ENCODE measurements around the gene DLK1.

The DLK1 gene

DNA sequence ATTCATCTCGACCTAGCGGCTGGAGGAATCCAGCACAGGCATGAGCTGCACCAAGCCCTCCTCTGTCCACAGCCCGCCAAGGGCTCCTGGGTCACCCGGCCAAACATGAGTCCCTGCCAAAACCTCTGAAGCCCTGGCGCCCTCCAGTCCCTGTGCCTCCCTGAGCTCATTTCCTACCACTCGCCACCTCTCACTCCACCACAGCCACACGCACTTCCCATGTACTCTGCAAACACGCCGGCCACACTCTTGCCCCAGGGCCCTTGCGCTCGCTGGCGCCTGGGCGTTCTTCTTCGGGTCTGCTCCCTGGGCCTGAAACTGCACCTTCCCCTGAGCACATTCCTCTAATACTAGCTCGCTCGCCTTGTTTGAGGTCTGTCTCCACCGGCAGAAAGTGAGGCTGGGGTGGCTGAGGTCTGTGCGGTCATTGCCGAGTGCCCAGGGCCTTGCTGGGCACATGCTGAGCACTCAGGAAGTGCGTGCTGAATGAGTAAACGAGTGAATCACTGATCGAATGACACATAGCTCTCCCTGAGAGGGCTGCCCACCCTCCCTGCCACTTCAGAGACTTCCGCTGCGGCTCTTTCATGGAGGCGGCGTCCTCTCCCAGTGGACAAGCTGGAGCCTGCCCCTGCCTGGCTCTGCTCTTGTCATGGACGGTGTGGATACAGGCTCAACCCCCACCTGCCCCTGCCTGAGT lies 33.7 kb upstream of the DLK1 start:
- Histone ChIP-seq H3K36me3 (ENCODE audit: control insufficient read depth, insufficient read depth, low read length) (no peaks in the 10 kb centered on the region), H3K9me3 (ENCODE audit: control insufficient read depth, low read length) (no peaks in the 10 kb centered on the region), H3K4me3 (ENCODE audit: insufficient read depth, low read depth, low read length) (no peak overlapping the region), H3K27ac (ENCODE audit: insufficient read depth, low read depth, low read length, poor library complexity, severe bottlenecking) (no peak overlapping the region), H3K27me3 (ENCODE audit: control insufficient read depth, insufficient read depth, low read length, poor library complexity, severe bottlenecking) (no peaks in the 10 kb centered on the region), H3K4me1 (ENCODE audit: control insufficient read depth, insufficient read depth, low read length) (no peaks in the 10 kb centered on the region)
- WGBS, 2 experiments, result 83 to 85% methylated on average over 27 of the region's 27 CpGs

DNA sequence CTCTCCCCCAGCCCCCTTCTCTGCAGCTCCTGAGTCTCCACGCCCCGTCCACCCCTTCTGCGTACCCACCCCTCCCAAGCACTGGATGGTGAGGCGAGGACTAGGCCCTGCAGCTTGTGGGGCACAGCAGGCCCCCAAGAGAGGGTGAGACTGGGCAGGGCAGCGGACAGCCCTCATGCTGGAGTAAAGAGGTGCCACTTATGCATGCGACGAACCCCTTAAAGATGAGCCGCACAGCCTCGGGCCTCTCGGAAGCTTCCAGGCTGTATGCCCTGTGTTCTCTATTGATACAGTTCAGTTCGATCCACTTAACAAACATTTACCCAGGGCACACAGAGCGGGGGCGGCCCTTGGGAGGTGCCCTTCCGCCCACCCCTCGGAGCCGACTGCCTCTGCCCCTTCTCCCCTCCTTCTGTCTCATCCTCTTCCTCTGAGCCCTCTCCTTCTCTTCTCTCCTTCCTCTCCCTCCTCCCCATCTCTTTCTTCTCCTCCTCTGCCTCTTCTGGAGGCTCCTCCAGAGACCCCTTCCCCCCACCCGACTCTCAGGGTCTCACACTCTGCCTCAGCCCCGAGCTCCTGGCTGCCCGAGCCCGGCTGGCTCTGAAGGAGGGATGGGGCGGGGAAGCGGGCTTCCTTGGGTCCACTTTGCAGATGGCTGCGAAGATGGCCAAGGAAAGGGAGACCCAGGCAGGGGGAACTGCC lies 32.7 kb upstream of the DLK1 start:
- H3K36me3 ChIP-seq (ENCODE audit: control insufficient read depth, insufficient read depth, low read length), result no peaks in the 10 kb centered on the region
- no peaks in the 10 kb centered on the region for H3K4me1 ChIP-seq (ENCODE audit: control insufficient read depth, insufficient read depth, low read length)
- H3K27me3 ChIP-seq (ENCODE audit: control insufficient read depth, insufficient read depth, low read length, poor library complexity, severe bottlenecking), result no peaks in the 10 kb centered on the region
- H3K27ac ChIP-seq (ENCODE audit: insufficient read depth, low read depth, low read length, poor library complexity, severe bottlenecking), result no peak overlapping the region
- H3K4me3 ChIP-seq (ENCODE audit: insufficient read depth, low read depth, low read length), result no peak overlapping the region
- 90 to 95% methylated on average over 21 to 23 of the region's 23 CpGs for WGBS, 2 experiments
- no peaks in the 10 kb centered on the region for H3K9me3 ChIP-seq (ENCODE audit: control insufficient read depth, low read length)

GRCh38 chr14:100694579-100695422 lies 31.9 kb upstream of the DLK1 start:
- WGBS, 2 experiments, result 94 to 95% methylated on average over 17 of the region's 17 CpGs
- Histone ChIP-seq H3K4me1 (ENCODE audit: control insufficient read depth, insufficient read depth, low read length) (no peaks in the 10 kb centered on the region), H3K4me3 (ENCODE audit: insufficient read depth, low read depth, low read length) (no peak overlapping the region), H3K27ac (ENCODE audit: insufficient read depth, low read depth, low read length, poor library complexity, severe bottlenecking) (no peak overlapping the region), H3K27me3 (ENCODE audit: control insufficient read depth, insufficient read depth, low read length, poor library complexity, severe bottlenecking) (no peaks in the 10 kb centered on the region), H3K36me3 (ENCODE audit: control insufficient read depth, insufficient read depth, low read length) (no peaks in the 10 kb centered on the region), H3K9me3 (ENCODE audit: control insufficient read depth, low read length) (no peaks in the 10 kb centered on the region)

- Histone ChIP-seq H3K27ac (ENCODE audit: insufficient read depth, low read depth, low read length, poor library complexity, severe bottlenecking) (no peak overlapping the region), H3K4me1 (ENCODE audit: control insufficient read depth, insufficient read depth, low read length) (no peaks in the 10 kb centered on the region), H3K9me3 (ENCODE audit: control insufficient read depth, low read length) (no peaks in the 10 kb centered on the region), H3K36me3 (ENCODE audit: control insufficient read depth, insufficient read depth, low read length) (no peaks in the 10 kb centered on the region), H3K4me3 (ENCODE audit: insufficient read depth, low read depth, low read length) (no peak overlapping the region), H3K27me3 (ENCODE audit: control insufficient read depth, insufficient read depth, low read length, poor library complexity, severe bottlenecking) (no peaks in the 10 kb centered on the region)
- 82 to 84% methylated on average over 13 of the region's 13 CpGs for whole genome bisulfite sequencing, 2 experiments
Measured at GRCh38 chr14:100695423-100695738, 31.3 kb upstream of the DLK1 start.

- H3K4me3 ChIP-seq (ENCODE audit: insufficient read depth, low read depth, low read length), result no peak overlapping the region
- H3K36me3 ChIP-seq (ENCODE audit: control insufficient read depth, insufficient read depth, low read length), result no peaks in the 10 kb centered on the region
- H3K9me3 ChIP-seq (ENCODE audit: control insufficient read depth, low read length), result no peaks in the 10 kb centered on the region
- H3K27ac ChIP-seq (ENCODE audit: insufficient read depth, low read depth, low read length, poor library complexity, severe bottlenecking), result no peak overlapping the region
- no peaks in the 10 kb centered on the region for H3K4me1 ChIP-seq (ENCODE audit: control insufficient read depth, insufficient read depth, low read length)
- no peaks in the 10 kb centered on the region for H3K27me3 ChIP-seq (ENCODE audit: control insufficient read depth, insufficient read depth, low read length, poor library complexity, severe bottlenecking)
- WGBS, 2 experiments, result 90 to 93% methylated on average over 13 of the region's 13 CpGs
Measured at GRCh38 chr14:100696008-100696407, 30.7 kb upstream of the DLK1 start.

DNA sequence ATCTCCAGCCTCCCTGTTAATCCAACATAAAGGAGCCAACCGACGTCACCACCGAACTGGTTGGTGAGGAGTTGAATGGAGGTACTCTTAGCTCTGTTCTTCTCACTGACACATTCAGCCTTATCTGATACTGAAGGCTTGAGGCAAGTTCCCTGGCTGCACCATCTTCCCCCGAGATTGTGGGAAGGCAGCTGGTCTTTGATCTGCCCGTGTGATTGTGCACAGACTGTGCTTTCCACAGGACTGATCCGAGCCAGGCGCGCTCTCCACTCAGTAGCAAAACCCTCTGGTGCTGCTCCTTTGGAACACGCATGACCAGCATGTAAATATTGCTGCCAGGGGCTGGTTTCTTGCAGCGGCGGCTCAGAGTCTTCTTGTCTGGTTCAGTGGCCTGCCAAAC lies 30.1 kb upstream of the DLK1 start:
- Histone ChIP-seq H3K4me3 (ENCODE audit: insufficient read depth, low read depth, low read length) (no peak overlapping the region), H3K27me3 (ENCODE audit: control insufficient read depth, insufficient read depth, low read length, poor library complexity, severe bottlenecking) (no peaks in the 10 kb centered on the region), H3K27ac (ENCODE audit: insufficient read depth, low read depth, low read length, poor library complexity, severe bottlenecking) (no peak overlapping the region), H3K4me1 (ENCODE audit: control insufficient read depth, insufficient read depth, low read length) (no peaks in the 10 kb centered on the region), H3K9me3 (ENCODE audit: control insufficient read depth, low read length) (no peaks in the 10 kb centered on the region), H3K36me3 (ENCODE audit: control insufficient read depth, insufficient read depth, low read length) (no peaks in the 10 kb centered on the region)
- 93% methylated on average over 11 of the region's 11 CpGs for WGBS, 2 experiments

DNA sequence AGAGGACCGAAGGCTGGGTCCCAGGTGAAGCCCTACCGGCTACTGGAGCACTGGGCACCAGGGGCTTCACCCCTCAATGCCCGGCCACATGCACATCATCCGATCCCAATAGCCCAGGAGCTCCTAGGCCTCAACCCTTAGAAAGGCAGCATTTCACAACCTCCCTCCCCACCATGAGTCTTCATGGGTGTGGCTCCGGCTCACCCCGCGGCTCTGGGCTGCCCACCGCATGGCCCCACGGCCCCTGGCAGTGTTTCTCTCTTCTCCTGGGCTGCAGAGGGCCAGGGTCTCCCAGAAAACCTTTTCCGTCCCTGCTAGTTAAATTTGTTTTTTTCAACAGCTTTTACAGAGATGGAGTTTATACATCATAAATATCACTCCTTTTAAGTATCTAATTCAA lies 28.6 kb upstream of the DLK1 start:
- Histone ChIP-seq H3K27me3 (ENCODE audit: control insufficient read depth, insufficient read depth, low read length, poor library complexity, severe bottlenecking) (no peaks in the 10 kb centered on the region), H3K27ac (ENCODE audit: insufficient read depth, low read depth, low read length, poor library complexity, severe bottlenecking) (no peak overlapping the region), H3K36me3 (ENCODE audit: control insufficient read depth, insufficient read depth, low read length) (no peaks in the 10 kb centered on the region), H3K9me3 (ENCODE audit: control insufficient read depth, low read length) (no peaks in the 10 kb centered on the region), H3K4me1 (ENCODE audit: control insufficient read depth, insufficient read depth, low read length) (no peaks in the 10 kb centered on the region), H3K4me3 (ENCODE audit: insufficient read depth, low read depth, low read length) (no peak overlapping the region)
- WGBS, 2 experiments, result 91 to 92% methylated on average over 9 to 10 of the region's 10 CpGs

GRCh38 chr14:100698666-100699448 lies 27.8 kb upstream of the DLK1 start:
- Histone ChIP-seq H3K4me3 (ENCODE audit: insufficient read depth, low read depth, low read length) (no peak overlapping the region), H3K27ac (ENCODE audit: insufficient read depth, low read depth, low read length, poor library complexity, severe bottlenecking) (no peak overlapping the region), H3K4me1 (ENCODE audit: control insufficient read depth, insufficient read depth, low read length) (no peaks in the 10 kb centered on the region), H3K9me3 (ENCODE audit: control insufficient read depth, low read length) (no peaks in the 10 kb centered on the region), H3K27me3 (ENCODE audit: control insufficient read depth, insufficient read depth, low read length, poor library complexity, severe bottlenecking) (no peaks in the 10 kb centered on the region), H3K36me3 (ENCODE audit: control insufficient read depth, insufficient read depth, low read length) (no peaks in the 10 kb centered on the region)
- WGBS, 2 experiments, result 88 to 89% methylated on average over 16 of the region's 16 CpGs

DNA sequence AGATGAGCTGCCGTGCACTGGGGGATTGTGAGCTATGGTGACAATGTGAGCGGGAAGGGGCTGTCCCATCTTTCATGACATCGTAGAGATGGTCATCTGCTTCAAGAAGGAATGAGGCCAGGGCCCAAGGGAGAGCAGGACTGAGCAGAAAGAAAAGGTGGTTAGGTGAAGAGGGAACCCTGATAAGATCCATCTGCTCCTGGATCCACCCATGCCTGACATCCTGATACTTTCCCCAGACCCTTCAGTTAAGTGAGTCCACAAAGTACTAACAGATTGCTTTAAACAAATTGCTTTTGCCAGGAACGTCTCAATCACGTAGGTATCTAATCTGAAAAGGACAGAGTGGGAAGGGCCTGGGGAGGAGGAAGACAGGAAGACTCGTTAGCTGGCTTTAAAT lies 25.4 kb upstream of the DLK1 start:
- Histone ChIP-seq H3K27ac (ENCODE audit: insufficient read depth, low read depth, low read length, poor library complexity, severe bottlenecking) (no peak overlapping the region), H3K9me3 (ENCODE audit: control insufficient read depth, low read length) (no peaks in the 10 kb centered on the region), H3K27me3 (ENCODE audit: control insufficient read depth, insufficient read depth, low read length, poor library complexity, severe bottlenecking) (no peaks in the 10 kb centered on the region), H3K4me3 (ENCODE audit: insufficient read depth, low read depth, low read length) (no peak overlapping the region), H3K36me3 (ENCODE audit: control insufficient read depth, insufficient read depth, low read length) (no peaks in the 10 kb centered on the region), H3K4me1 (ENCODE audit: control insufficient read depth, insufficient read depth, low read length) (no peaks in the 10 kb centered on the region)
- 83 to 84% methylated on average over 6 of the region's 6 CpGs for WGBS, 2 experiments

DNA sequence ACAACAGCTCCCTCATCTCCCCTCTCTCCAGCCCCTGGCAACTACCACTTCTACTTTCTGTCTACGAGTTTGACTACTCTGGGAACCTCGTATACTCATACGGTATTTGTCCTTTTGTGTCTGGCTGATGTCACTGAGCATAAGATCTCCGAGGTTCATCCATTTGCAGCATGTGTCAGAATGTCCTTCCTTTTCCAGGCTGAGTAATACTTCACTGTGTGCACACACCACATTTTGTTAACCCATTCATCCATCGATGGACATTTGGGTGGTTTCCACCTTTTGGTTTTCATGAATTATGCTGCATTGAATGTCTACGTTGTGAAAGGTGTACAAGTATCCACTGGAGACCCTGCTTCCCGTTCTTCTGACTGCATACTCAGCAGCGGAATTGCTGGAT lies 24.1 kb upstream of the DLK1 start:
- Histone ChIP-seq H3K9me3 (ENCODE audit: control insufficient read depth, low read length) (no peaks in the 10 kb centered on the region), H3K4me1 (ENCODE audit: control insufficient read depth, insufficient read depth, low read length) (no peaks in the 10 kb centered on the region), H3K27ac (ENCODE audit: insufficient read depth, low read depth, low read length, poor library complexity, severe bottlenecking) (no peak overlapping the region), H3K27me3 (ENCODE audit: control insufficient read depth, insufficient read depth, low read length, poor library complexity, severe bottlenecking) (no peaks in the 10 kb centered on the region), H3K4me3 (ENCODE audit: insufficient read depth, low read depth, low read length) (no peak overlapping the region), H3K36me3 (ENCODE audit: control insufficient read depth, insufficient read depth, low read length) (no peaks in the 10 kb centered on the region)
- 97% methylated on average over 8 of the region's 8 CpGs for WGBS, 2 experiments
